Measurements from ENCODE around the gene CGREF1.

DNA sequence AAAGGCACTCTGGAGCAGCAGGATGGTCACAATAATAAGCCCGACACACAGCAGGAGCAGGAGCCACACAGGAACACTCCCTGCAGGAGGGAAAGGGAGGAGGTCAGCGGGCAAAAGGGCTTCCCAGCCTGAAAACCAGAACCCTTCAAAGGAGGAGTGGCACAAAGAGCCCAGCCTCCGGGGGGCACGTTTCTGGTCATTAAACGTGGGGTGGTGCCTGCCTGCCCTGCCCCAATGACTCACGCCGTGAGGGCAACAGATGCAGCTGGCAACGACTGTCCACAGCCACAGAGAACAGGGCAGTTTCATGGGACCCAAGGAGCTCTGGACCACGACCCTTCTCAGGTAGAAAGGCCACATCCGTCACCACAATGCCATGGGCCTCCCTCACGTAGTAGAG, 12.5 kb upstream of the CGREF1 start:
- TF ChIP-seq, protein P1, sequence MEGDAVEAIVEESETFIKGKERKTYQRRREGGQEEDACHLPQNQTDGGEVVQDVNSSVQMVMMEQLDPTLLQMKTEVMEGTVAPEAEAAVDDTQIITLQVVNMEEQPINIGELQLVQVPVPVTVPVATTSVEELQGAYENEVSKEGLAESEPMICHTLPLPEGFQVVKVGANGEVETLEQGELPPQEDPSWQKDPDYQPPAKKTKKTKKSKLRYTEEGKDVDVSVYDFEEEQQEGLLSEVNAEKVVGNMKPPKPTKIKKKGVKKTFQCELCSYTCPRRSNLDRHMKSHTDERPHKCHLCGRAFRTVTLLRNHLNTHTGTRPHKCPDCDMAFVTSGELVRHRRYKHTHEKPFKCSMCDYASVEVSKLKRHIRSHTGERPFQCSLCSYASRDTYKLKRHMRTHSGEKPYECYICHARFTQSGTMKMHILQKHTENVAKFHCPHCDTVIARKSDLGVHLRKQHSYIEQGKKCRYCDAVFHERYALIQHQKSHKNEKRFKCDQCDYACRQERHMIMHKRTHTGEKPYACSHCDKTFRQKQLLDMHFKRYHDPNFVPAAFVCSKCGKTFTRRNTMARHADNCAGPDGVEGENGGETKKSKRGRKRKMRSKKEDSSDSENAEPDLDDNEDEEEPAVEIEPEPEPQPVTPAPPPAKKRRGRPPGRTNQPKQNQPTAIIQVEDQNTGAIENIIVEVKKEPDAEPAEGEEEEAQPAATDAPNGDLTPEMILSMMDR (conservative IDR thresholded peaks at IDR 0.05 in 1 of 2, IDR thresholded peaks at IDR 0.05 in 1 of 2; ENCODE audit: low read depth in 1 of 2, low read length in 2 of 2): no peak
- TF ChIP-seq EZH2 (IDR thresholded peaks at IDR 0.05; ENCODE audit: low read length, missing control alignments): no peak
